HEK293T (cell line): ENCODE measurements around the gene OIT3.

Experiments
- BHLHE40 ChIP-seq: fragments of 450-650 bp; IDR thresholded peaks from 2 replicates; pipeline ENCODE4 v1.6.1; 2016; ENCODE audit warnings: mild to moderate bottlenecking, moderate library complexity, borderline replicate concordance
- CTBP1 ChIP-seq: fragments of 450-650 bp; IDR thresholded peaks from 2 replicates; pipeline ENCODE4 v1.6.1; 2016; ENCODE audit warnings: borderline replicate concordance
- ELF4 ChIP-seq: fragments of 450-650 bp; IDR thresholded peaks from 2 replicates; pipeline ENCODE4 v1.6.1; 2017; ENCODE audit warnings: antibody characterized with exemption
- SUZ12 ChIP-seq: fragments of 450-650 bp; IDR thresholded peaks from 2 replicates; pipeline ENCODE4 v1.6.1; 2016; ENCODE audit warnings: mild to moderate bottlenecking
- TARDBP ChIP-seq: fragments of 450-650 bp; IDR thresholded peaks from 2 replicates; pipeline ENCODE4 v1.6.1; 2016

GRCh38 chr10:72976886-72977285, 83.3 kb downstream of the OIT3 start:
- no peak for TF ChIP-seq TARDBP
- no peak for TF ChIP-seq BHLHE40
- no peak for TF ChIP-seq SUZ12
- no peak for TF ChIP-seq CTBP1
- TF ChIP-seq ELF4: no peak
